HG03571 (cell line): Measurements from ENCODE around the gene ZDHHC9.
"Not testable (repeated sequence)": the region's sequence is repeated elsewhere in the genome, so short reads cannot be mapped to it uniquely, and the experiment has no call there.

ENCODE experiments used
- ATAC-seq: cut with Tn5 transposase; IDR thresholded peaks from one replicate; pipeline ENCODE4 v1.9.1; 2021; ENCODE audit not compliant: unreplicated experiment

The ZDHHC9 gene

DNA sequence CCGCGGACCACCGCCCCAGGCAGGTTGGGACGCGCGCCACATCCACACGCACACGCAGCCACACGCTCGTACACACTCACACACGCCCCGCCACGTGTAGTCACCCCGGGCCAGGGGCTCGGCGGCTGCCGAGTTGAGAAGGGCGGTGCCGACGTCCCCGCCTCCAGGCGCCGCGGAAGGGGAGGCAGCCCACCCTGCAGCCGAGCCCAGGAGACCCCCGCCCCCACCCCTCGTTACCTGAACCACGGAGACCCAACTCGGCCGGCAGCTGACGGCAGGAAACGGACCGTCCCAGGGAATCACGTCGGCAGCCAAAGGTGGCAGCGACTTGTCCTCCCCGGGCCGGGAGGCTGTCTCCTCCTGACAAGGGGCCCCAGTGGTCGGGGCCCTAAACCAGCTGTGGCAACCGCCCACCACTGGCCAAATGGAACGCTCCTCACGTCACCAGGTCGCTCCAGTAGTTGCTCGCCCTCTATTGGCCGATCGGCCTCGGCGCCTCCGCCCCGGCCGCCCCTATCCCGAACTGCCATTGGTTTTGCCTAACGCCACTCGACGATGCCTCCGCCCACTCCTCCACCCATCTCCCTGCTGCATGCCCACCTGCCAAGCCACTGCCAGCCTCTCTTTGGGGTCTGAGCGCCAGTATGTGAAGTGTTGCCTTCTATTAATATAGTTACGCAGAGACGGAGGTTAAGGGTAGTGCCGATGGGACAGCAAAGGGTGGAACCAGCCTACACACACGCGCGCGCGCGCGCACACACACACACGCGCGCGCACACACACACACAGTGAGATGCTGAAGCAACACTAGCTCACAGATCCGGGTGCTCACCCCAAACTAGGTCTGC is at the start of gene ZDHHC9:
ZDHHC9 (minus strand) TSS at position 428 of the 848 bp plus-strand sequence. CDS start 1,941 bp downstream, outside the sequence.
- peak; percentile 100 for ATAC-seq

- ATAC-seq: no peak
These were observed 33.7 kb upstream of the ZDHHC9 start for GRCh38 chrX:129877401-129877800.

DNA sequence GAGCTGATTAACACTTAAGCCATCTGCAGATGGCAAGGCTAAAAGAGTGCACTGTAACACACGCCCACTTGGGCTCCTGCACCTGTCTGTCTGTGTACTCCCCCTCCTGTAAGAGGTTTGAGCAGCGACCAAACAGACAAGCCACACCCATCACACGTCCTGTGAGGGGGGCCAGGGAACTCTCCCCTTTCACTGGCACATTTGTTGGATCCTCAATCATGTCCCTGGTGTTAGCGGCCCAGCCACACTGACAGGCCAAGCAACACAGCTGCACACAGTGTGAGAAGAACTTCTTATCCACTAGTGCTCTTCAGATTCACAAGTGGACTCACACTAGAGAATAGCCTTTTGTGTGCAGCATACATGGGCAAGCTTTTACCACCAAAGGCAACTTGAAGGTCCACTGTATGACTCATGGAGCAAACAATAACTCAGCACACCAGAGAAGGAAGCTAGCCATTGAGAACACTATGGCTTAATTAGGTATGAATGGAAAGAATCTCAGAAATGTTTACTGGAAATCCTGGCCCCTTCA is 33.2 kb upstream of the ZDHHC9 start:
- ATAC-seq: no peak

DNA sequence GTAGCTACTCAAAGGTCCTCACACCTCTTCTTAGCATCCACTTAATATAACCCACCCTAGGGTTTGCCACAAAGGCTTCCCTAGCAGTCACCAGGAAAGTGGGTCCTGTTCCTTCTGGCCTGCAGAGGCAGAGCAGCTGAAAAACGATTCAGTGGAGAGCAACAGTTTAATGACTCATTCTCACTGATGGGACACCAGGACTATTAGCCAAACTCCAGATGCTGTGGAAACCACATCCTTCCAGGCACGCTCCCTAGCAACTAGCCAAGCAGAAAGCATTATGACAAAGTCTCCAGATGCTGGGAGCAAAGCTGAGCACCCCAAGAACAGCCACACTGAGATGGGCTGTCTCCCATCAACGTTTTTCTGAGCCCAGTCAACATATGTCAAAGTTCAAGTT is 32.0 kb upstream of the ZDHHC9 start:
- ATAC-seq: no peak

- no peak for ATAC-seq
These were observed 28.8 kb upstream of the ZDHHC9 start for GRCh38 chrX:129872524-129872923.

- ATAC-seq: not testable (repeated sequence)
These were observed 22.6 kb upstream of the ZDHHC9 start for GRCh38 chrX:129866321-129866720.

DNA sequence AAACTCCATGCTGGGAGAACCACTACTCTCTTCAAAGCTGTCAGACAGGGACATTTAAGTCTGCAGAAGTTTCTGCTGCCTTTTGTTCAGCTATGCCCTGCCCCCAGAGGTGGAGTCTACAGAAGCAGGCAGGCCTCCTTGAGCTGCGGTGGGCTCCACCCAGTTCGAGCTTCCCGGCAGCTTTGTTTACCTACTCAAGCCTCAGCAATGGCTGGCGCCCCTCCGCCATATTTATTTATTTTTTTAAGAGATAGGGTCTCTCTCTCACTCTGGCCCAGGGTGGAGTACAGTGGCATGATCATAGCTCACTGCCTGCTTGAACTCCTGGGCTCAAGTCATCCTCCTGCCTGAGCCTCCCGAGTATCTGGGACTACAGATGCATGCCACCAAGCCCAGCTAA is 15.4 kb upstream of the ZDHHC9 start:
- ATAC-seq: not testable (repeated sequence)

DNA sequence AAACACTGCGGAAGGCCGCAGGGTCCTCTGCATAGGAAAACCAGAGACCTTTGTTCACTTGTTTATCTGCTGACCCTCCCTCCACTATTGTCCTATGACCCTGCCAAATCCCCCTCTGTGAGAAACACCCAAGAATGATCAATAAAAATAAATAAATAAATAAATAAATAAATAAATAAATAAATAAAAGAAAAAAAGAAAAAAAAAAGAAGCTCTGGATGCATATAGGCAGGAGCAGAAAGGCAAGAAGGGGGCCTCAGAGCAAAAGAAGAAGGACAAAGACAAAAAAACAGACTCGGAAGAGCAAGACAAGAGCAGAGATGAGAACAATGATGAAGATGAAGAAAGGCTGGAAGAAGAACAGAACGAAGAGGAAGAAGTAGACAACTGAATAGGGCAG is 8.1 kb upstream of the ZDHHC9 start:
- ATAC-seq: not testable (repeated sequence)

DNA sequence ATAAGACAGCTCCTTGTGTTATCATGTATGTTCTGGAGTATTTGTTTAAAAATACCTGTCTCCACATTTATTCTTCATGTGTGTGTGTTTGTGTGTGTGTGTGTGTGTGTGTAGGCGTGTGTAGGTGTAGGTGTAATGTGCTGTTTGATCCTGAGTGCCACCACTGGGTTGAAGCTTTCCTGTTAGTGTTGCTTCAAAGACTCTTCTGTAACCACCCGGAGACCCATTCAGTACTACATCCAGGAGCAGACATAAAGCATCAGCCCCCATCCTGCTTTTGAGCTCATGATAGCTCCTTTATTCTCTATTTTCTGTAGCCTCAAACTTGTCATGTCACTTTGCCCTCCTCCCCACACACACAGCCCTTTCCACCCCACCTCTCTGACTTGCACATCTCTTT is 3.0 kb upstream of the ZDHHC9 start:
- ATAC-seq: no peak

DNA sequence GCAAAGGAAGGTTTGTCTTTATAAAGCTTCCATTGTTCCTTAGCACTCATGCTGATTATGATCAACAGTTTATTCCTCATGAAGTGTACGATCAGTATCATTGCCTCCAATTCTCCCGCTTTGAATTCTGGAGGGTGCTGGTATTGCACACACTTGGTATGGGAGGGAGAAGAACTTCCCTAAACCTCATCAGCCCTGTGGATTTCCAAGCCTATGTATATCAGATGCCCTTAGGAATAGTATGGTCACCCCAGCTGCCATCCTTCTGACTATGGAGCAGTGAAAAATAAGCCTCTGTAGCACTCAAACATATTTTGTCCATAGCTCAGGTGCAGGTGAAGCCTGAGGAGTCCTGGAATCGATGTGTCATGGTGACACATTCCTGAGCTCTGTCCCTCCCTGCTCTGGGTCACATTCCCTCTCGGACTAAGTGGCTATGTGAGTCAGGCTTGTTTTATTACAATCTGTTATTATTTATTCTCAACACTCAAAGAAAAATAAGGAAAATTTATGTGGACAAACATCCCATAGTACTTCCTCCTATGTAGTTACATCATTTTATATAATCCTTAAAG is 2.0 kb upstream of the ZDHHC9 start:
- no peak for ATAC-seq

GRCh38 chrX:129843209-129843458 is 552 bp downstream of the ZDHHC9 start:
- no peak for ATAC-seq

DNA sequence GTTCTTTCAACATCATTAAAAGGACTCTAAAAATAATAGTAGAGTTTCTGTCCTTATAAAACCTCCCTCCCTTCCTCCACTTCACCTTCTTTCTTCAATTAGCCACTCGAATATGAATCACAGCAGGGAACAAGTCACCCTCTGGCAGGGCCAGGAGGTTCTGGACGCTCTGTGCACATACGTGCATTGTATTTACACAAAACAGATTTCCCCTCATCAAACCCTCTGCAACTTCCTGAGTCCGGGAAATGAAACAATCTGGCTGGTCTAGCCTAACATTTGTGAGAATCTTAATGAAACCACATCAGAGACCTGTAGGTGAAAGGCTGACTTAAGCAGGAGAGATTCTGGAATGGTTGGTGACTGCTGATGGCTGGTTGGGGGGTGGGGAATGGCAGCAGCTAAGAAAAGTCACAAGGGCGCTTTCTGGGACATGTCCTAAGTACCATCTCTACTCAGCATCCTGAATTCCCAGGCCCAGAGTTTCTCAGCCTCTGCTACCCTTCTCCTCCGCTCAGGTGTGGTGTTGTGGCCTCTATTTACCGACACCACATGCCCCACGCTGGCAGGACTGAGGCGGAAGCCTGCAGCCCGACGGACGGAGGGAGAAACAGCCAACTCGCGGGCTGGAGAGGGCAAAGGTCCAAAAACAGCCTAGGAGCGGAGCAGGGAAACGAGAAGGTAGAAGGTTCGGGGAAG is 1.0 kb downstream of the ZDHHC9 start:
- no peak for ATAC-seq

GRCh38 chrX:129840344-129840743 is 3.3 kb downstream of the ZDHHC9 start:
- ATAC-seq: no peak

DNA sequence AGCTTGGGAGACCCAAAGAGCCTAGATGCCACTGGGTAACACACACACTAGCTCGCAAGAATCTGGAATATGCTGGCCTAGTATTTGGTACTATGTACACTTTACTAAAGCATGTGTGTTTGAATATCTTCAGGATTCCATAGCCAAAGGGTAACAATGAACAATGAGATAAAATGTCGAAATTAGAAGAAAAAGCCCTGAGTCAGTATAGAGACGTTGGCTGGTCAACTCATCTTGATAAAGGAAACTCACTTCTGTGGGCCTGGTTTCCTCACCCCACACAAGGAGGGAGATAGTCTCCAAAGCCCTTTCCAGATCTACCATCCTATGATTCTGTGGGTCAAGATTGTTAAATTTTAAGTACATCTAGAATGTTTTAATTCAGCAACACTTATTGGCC is 6.9 kb downstream of the ZDHHC9 start:
- ATAC-seq: no peak

DNA sequence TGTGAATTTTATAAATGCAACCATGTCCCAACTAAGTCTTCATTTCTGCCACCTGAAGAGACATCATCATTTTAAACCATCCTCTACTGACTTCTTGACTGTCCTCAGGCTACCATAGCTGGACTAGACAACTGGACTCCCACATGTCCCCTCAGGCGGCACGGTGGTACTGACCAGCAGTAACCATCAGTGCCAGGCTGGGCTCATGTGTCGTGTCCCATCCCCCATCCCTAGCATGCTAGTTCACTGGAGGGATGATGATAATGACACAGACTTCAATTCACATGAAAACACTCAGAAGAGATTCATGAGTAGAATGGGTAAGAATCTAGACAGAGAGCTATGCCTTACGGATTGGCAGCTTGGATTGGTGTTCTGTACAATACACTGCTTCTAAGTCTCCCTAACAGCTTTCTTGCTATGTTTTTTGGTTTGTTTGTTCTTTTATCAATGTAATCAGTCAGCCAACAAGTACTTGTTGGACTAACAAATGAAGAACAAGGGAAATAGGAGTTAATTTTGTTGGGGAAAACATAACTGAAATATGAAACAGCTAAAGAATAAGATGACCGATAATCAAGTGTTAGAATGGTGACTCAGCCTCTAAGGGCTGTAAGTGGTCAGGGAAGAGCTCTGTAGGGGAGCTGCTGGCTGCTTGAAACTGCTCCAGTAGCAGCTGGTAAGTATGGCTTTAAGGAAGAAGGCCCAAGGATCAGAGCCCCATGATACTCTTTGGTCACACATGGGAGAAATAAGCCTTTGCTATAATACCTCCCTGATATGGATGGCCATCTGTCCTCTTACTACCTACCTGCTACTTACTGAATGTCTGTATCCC is 10.3 kb downstream of the ZDHHC9 start:
- no peak for ATAC-seq

GRCh38 chrX:129831091-129831885 is 12.4 kb downstream of the ZDHHC9 start:
- no peak for ATAC-seq

DNA sequence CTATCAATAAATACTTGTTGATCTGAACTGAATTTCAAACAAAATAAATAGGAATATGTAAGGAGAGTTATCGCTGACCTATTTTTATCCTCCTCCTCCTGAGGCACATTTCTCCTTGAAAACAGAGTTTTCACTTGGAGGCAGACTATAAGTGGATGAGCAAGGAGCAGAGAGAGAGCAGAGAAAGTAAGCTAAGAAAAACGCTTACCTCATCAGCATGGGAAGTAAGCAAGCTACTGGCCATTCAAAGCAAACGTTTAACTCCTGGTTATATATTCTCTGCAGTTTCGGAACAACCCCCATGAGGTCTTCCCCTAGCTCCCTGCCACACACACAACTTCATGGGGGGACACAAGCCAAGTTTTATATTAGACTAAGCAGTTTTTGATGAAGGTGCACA is 13.2 kb downstream of the ZDHHC9 start:
- ATAC-seq: no peak

DNA sequence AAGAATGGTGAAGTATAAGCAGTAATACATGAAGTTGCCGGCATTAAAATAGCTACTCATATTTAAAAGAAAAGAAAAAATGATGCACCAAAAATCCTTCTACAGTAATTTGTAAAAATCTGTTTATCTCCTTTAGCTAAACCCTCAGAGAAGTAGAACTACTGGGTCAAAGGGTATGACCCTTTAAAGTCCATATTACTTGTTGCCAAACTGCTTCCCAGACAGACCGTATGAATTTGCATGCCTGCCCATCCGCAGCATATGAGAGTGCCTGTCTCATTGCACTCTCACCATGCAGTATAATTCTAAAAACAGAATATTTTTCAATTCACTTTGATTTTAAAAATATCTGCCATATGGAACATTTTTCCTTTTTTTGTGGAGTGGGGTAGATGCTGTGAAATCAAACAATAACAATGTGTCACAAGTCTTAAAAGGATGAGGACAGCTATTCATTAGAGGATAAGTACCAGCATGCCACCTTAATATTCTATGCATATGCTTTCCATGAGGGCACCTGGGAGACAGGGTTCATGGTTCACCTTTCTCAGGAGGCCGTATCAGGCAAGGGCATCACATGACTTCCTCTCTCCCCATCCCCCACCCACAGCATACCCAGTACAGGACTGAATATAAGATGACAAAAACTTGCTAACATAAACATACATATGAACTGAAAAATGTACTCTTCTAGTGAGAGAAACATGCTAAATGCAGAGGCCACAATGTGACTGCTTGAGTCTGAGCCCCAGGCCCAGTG is 17.8 kb downstream of the ZDHHC9 start:
- ATAC-seq: no peak

- ATAC-seq: no peak
These were observed 19.1 kb downstream of the ZDHHC9 start for GRCh38 chrX:129824620-129825019.

- no peak for ATAC-seq
These were observed 20.2 kb downstream of the ZDHHC9 start for GRCh38 chrX:129823522-129823921.
